GM21825 (cell line): Measurements from ENCODE around the gene NOP16.

ENCODE experiments used
- ATAC-seq: cut with Tn5 transposase; IDR thresholded peaks from one replicate; pipeline ENCODE4 v1.9.1; 2021; ENCODE audit warnings: mild to moderate bottlenecking, moderate library complexity; ENCODE audit not compliant: unreplicated experiment

The NOP16 gene

GRCh38 chr5:176388003-176388443 lies 375 bp downstream of the NOP16 start:
- no peak for ATAC-seq

GRCh38 chr5:176387384-176387925 lies 943 bp downstream of the NOP16 start:
- no peak for ATAC-seq

GRCh38 chr5:176386491-176386890 lies 1.9 kb downstream of the NOP16 start:
- no peak for ATAC-seq

- no peak for ATAC-seq
These were observed 3.4 kb downstream of the NOP16 start for GRCh38 chr5:176384991-176385390.

GRCh38 chr5:176384366-176384930 lies 4.0 kb downstream of the NOP16 start:
- ATAC-seq, result no peak

GRCh38 chr5:176383961-176384360 lies 4.4 kb downstream of the NOP16 start:
- ATAC-seq, result no peak

GRCh38 chr5:176383248-176383905 lies 5.0 kb downstream of the NOP16 start:
- ATAC-seq, result no peak

- no peak for ATAC-seq
These were observed 5.7 kb downstream of the NOP16 start for GRCh38 chr5:176382721-176383120.

- no peak for ATAC-seq
These were observed 6.4 kb downstream of the NOP16 start for GRCh38 chr5:176381979-176382378.

- ATAC-seq, result no peak
These were observed 7.0 kb downstream of the NOP16 start for GRCh38 chr5:176381423-176381822.

- ATAC-seq, result no peak
These were observed 8.5 kb downstream of the NOP16 start for GRCh38 chr5:176379881-176380280.

- ATAC-seq, result no peak
These were observed 15.1 kb downstream of the NOP16 start for GRCh38 chr5:176373100-176373818.

GRCh38 chr5:176371621-176372539 lies 16.5 kb downstream of the NOP16 start:
- ATAC-seq, result no peak

- no peak for ATAC-seq
These were observed 18.3 kb downstream of the NOP16 start for GRCh38 chr5:176369934-176370711.

- no peak for ATAC-seq
These were observed 19.7 kb downstream of the NOP16 start for GRCh38 chr5:176368726-176369125.

GRCh38 chr5:176366232-176366894 lies 22.0 kb downstream of the NOP16 start:
- no peak for ATAC-seq

GRCh38 chr5:176365351-176366231 lies 22.8 kb downstream of the NOP16 start, which contains the start of gene ARL10:
TSS of gene ARL10 (plus strand) at chr5:176365487. CDS start at chr5:176365564, 77 bp downstream.
- ATAC-seq, result no peak

- ATAC-seq, result no peak
These were observed 23.5 kb downstream of the NOP16 start for GRCh38 chr5:176364765-176365350.
